Measurements from ENCODE around the gene OCEL1.

DNA sequence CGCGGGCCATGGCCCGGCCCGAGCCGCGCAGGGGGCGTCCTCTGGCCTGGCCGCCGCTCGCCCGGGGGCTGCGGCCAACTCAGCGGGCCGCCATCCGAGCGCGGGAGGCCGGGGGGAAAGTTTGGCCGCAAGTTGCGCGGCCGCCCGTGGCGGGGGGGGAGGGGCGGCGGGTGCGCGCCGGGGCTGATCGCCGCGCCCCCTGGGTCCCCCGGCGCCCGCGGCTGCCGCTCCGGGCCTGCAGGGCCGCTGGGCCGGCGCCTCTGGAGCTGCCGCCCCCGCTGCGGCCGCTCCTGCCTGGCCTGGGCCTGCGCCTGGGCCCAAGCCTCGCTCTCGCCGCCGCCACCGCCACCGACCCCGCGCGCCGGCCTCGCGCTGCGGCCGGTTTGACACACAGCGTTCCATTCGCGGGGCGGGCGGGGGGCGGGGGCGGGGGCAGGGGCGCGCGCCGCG lies 19.5 kb downstream of the OCEL1 start, which contains the start of gene NR2F6:
- TF ChIP-seq, protein P1, sequence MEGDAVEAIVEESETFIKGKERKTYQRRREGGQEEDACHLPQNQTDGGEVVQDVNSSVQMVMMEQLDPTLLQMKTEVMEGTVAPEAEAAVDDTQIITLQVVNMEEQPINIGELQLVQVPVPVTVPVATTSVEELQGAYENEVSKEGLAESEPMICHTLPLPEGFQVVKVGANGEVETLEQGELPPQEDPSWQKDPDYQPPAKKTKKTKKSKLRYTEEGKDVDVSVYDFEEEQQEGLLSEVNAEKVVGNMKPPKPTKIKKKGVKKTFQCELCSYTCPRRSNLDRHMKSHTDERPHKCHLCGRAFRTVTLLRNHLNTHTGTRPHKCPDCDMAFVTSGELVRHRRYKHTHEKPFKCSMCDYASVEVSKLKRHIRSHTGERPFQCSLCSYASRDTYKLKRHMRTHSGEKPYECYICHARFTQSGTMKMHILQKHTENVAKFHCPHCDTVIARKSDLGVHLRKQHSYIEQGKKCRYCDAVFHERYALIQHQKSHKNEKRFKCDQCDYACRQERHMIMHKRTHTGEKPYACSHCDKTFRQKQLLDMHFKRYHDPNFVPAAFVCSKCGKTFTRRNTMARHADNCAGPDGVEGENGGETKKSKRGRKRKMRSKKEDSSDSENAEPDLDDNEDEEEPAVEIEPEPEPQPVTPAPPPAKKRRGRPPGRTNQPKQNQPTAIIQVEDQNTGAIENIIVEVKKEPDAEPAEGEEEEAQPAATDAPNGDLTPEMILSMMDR (IDR thresholded peaks at IDR 0.05; ENCODE audit: low read depth, low read length, poor library complexity, severe bottlenecking), result no peak
- no peak for TF ChIP-seq EZH2phosphoT487 (IDR thresholded peaks at IDR 0.05; ENCODE audit: borderline replicate concordance, low read length)

All from DOHH2 (cell line).